ENCODE results near the gene ACSL1.

- TF ChIP-seq, protein P1, sequence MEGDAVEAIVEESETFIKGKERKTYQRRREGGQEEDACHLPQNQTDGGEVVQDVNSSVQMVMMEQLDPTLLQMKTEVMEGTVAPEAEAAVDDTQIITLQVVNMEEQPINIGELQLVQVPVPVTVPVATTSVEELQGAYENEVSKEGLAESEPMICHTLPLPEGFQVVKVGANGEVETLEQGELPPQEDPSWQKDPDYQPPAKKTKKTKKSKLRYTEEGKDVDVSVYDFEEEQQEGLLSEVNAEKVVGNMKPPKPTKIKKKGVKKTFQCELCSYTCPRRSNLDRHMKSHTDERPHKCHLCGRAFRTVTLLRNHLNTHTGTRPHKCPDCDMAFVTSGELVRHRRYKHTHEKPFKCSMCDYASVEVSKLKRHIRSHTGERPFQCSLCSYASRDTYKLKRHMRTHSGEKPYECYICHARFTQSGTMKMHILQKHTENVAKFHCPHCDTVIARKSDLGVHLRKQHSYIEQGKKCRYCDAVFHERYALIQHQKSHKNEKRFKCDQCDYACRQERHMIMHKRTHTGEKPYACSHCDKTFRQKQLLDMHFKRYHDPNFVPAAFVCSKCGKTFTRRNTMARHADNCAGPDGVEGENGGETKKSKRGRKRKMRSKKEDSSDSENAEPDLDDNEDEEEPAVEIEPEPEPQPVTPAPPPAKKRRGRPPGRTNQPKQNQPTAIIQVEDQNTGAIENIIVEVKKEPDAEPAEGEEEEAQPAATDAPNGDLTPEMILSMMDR (IDR thresholded peaks at IDR 0.05) = no peak
- TF ChIP-seq EZH2 (IDR thresholded peaks at IDR 0.05) (no peak), EZH2phosphoT487 (IDR thresholded peaks at IDR 0.05) (no peak)
These were observed 91.0 kb downstream of the ACSL1 start for GRCh38 chr4:184734758-184735157.
